ENCODE data around the gene GUK1. TPM values are rescaled to one million over a fixed set of nuclear protein-coding genes. Genes with fewer than 3 reads are reported as not detected.

GUK1 gene
- total RNA-seq, 1 experiment from 2014 or later = 996 TPM

DNA sequence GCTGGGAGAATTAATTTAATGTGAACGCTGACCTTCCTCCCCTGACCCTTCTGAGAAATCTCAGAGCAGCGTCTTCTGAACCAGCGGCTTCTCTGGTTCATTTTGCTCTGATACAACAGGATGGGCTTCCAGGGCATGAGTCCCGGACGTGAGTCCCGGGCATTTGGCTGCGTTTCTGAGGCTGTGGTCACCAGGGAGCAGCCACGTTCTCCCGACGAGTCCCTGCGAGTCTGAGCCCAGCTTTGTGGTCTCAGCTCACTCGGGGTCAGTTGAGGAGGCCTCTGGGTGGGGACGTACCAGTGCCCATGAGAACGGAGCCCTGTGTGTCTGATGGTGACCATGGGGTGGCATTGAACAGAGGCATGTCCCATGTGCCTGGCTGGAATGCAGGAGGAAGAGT, 50.1 kb downstream of the GUK1 start:
- CTCF ChIA-PET = no interaction called here
- intact Hi-C loops (cut with micrococcal nuclease) = no loop called here
- POLR2A ChIA-PET (ENCODE audit: unreplicated experiment) = no interaction called here

DNA sequence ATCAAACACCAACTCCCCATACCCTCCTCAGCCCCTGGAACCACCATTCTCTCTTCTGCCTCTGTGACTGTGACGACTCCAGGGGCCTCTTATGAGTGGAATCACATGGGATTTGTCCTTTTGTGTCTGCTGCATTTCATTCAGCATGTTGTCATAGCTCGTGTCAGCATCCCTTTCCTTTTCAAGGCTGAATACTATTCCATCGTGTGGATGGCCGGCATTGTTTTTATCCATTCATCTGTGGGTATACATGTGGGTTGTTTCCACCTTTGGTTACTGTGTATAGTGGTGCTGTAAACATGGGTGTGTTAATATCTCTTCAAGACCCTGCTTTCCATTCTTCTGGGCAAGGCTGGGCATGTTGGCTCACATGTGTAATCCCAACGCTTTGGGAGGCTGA, 50.7 kb downstream of the GUK1 start:
- Histone ChIP-seq H3K36me3 (ENCODE audit: low read depth, low read length) (no peaks in the 10 kb centered on the region), H3K9me3 (ENCODE audit: low read length) (no peaks in the 10 kb centered on the region), H3K4me1 (ENCODE audit: insufficient read depth, low read length) (peaks cover 8% of the 10 kb centered on the region; the same call in 1 of the 2 replicates), H3K9me2 (replicated peaks; ENCODE audit: low read length) (no peaks in the 10 kb centered on the region), H2AFZ (ENCODE audit: low read length) (no peak overlapping the region), H3F3A (ENCODE audit: low read length, unreplicated experiment) (no peaks in the 10 kb centered on the region), H4K20me1 (ENCODE audit: low read length) (no peaks in the 10 kb centered on the region), H3K79me2 (ENCODE audit: low read length) (no peaks in the 10 kb centered on the region), H3K4me2 (ENCODE audit: low read length) (no peak overlapping the region), H3K27ac (ENCODE audit: low read length) (no peak overlapping the region), H3K27me3 (ENCODE audit: low read length) (no peaks in the 10 kb centered on the region), H3K9ac (ENCODE audit: low read length) (no peak overlapping the region), H3K4me3 (ENCODE audit: low read length) (no peak overlapping the region)
- ChIA-PET CTCF (no interaction called here), POLR2A (ENCODE audit: unreplicated experiment) (no interaction called here)
- intact Hi-C loops (cut with micrococcal nuclease) = loop anchor here (1.0 kb wide), 2 partner anchors 59 to 191 kb away; no protein-coding TSS in a partner anchor
- TF ChIP-seq EZH2 (IDR thresholded peaks at IDR 0.05; ENCODE audit: low read length, unreplicated experiment) (no peak), EZH2phosphoT487 (IDR thresholded peaks at IDR 0.05; ENCODE audit: borderline replicate concordance, low read length) (no peak)
- TF ChIP-seq, protein P1, sequence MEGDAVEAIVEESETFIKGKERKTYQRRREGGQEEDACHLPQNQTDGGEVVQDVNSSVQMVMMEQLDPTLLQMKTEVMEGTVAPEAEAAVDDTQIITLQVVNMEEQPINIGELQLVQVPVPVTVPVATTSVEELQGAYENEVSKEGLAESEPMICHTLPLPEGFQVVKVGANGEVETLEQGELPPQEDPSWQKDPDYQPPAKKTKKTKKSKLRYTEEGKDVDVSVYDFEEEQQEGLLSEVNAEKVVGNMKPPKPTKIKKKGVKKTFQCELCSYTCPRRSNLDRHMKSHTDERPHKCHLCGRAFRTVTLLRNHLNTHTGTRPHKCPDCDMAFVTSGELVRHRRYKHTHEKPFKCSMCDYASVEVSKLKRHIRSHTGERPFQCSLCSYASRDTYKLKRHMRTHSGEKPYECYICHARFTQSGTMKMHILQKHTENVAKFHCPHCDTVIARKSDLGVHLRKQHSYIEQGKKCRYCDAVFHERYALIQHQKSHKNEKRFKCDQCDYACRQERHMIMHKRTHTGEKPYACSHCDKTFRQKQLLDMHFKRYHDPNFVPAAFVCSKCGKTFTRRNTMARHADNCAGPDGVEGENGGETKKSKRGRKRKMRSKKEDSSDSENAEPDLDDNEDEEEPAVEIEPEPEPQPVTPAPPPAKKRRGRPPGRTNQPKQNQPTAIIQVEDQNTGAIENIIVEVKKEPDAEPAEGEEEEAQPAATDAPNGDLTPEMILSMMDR (conservative IDR thresholded peaks at IDR 0.05; ENCODE audit: low read depth, low read length) = no peak
- BruUV-seq (replicated peaks) = no TSS peak
- DNase-seq (no peak), ATAC-seq (no peak)

More for the DNA sequence above, 50.1 kb downstream of the GUK1 start:
- Histone ChIP-seq H3K4me1 (ENCODE audit: insufficient read depth, low read length) (peaks cover 8% of the 10 kb centered on the region; the same call in 1 of the 2 replicates), H3K9me2 (replicated peaks; ENCODE audit: low read length) (no peaks in the 10 kb centered on the region), H3K27me3 (ENCODE audit: low read length) (no peaks in the 10 kb centered on the region), H3K27ac (ENCODE audit: low read length) (no peak overlapping the region), H3K36me3 (ENCODE audit: low read depth, low read length) (no peaks in the 10 kb centered on the region), H2AFZ (ENCODE audit: low read length) (no peak overlapping the region), H3K79me2 (ENCODE audit: low read length) (no peaks in the 10 kb centered on the region), H3F3A (ENCODE audit: low read length, unreplicated experiment) (no peaks in the 10 kb centered on the region), H3K9ac (ENCODE audit: low read length) (no peak overlapping the region), H3K4me2 (ENCODE audit: low read length) (no peak overlapping the region), H4K20me1 (ENCODE audit: low read length) (no peaks in the 10 kb centered on the region), H3K9me3 (ENCODE audit: low read length) (no peaks in the 10 kb centered on the region), H3K4me3 (ENCODE audit: low read length) (no peak overlapping the region)
- TF ChIP-seq EZH2 (IDR thresholded peaks at IDR 0.05; ENCODE audit: low read length, unreplicated experiment) (no peak), EZH2phosphoT487 (IDR thresholded peaks at IDR 0.05; ENCODE audit: borderline replicate concordance, low read length) (no peak)
- TF ChIP-seq, protein P1 (conservative IDR thresholded peaks at IDR 0.05; ENCODE audit: low read depth, low read length) = no peak
- ATAC-seq (no peak), DNase-seq (no peak)
- BruUV-seq (replicated peaks) = no TSS peak

DNA sequence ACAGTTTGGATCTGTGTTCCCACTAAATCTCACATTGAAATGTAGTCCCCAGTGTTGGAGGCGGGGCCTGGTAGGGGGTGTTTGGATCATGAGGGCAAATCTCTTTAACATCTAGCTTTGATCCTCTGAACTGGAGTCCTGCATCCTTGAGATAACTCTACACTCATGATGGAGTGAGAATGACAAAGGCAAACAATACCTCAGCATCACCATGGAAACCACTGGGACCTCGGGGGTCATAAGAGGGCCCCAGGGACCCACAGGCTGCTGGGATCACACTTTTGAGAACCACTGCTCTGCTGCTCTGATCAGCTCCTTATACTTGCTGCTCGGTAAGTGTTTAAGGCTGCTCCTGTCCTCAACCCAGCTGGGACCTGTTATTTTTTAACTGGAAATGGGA, 54.4 kb downstream of the GUK1 start:
- no peak overlapping the region for H3K9ac ChIP-seq (ENCODE audit: low read length)
- CTCF ChIA-PET = no interaction called here
- H3K27me3 ChIP-seq (ENCODE audit: low read length) = no peaks in the 10 kb centered on the region
- DNase-seq (no peak), ATAC-seq (no peak)
- H3K4me3 ChIP-seq (ENCODE audit: low read length) = no peak overlapping the region
- no peak overlapping the region for H2AFZ ChIP-seq (ENCODE audit: low read length)
- no peak overlapping the region for H3K27ac ChIP-seq (ENCODE audit: low read length)
- no peaks in the 10 kb centered on the region for H4K20me1 ChIP-seq (ENCODE audit: low read length)
- no peaks in the 10 kb centered on the region for H3F3A ChIP-seq (ENCODE audit: low read length, unreplicated experiment)
- H3K36me3 ChIP-seq (ENCODE audit: low read depth, low read length) = no peaks in the 10 kb centered on the region; the same call in 1 of the 2 replicates
- H3K79me2 ChIP-seq (ENCODE audit: low read length) = no peaks in the 10 kb centered on the region
- intact Hi-C loops (cut with micrococcal nuclease) = no loop called here
- TF ChIP-seq, protein P1 (conservative IDR thresholded peaks at IDR 0.05; ENCODE audit: low read depth, low read length) = no peak
- no peak for TF ChIP-seq EZH2phosphoT487 (IDR thresholded peaks at IDR 0.05; ENCODE audit: borderline replicate concordance, low read length)
- no peak for TF ChIP-seq EZH2 (IDR thresholded peaks at IDR 0.05; ENCODE audit: low read length, unreplicated experiment)
- POLR2A ChIA-PET (ENCODE audit: unreplicated experiment) = no interaction called here
- no TSS peak for BruUV-seq (replicated peaks)
- H3K4me1 ChIP-seq (ENCODE audit: insufficient read depth, low read length) = peaks cover 8% of the 10 kb centered on the region; the same call in 1 of the 2 replicates
- H3K9me2 ChIP-seq (replicated peaks; ENCODE audit: low read length) = no peaks in the 10 kb centered on the region
- peaks cover 9% of the 10 kb centered on the region; the same call in 1 of the 2 replicates for H3K9me3 ChIP-seq (ENCODE audit: low read length)
- H3K4me2 ChIP-seq (ENCODE audit: low read length) = no peak overlapping the region

All from PC-3 (cell line).